HepG2 (cell line): ENCODE data around the gene SHISA7. TPM values are rescaled to one million over a fixed set of nuclear protein-coding genes. Genes with fewer than 3 reads are reported as not detected.

Experiments used
- CBFB ChIP-seq: sonication (generic); formaldehyde crosslinking; IDR thresholded peaks from 2 replicates; pipeline ENCODE4 v1.4.0; 2020; ENCODE audit warnings: missing genetic modification reagents
- CENPT ChIP-seq: sonication (generic); formaldehyde crosslinking; IDR thresholded peaks from 2 replicates; pipeline ENCODE4 v1.8.0; 2022; ENCODE audit warnings: low read depth, mild to moderate bottlenecking, moderate library complexity, missing genetic modification reagents
- HDAC1 ChIP-seq: sonication (generic); formaldehyde crosslinking; IDR thresholded peaks from 2 replicates; pipeline ENCODE4 v1.5.1; 2020; ENCODE audit warnings: mild to moderate bottlenecking, missing genetic modification reagents
- HNRNPK ChIP-seq: fragments of 200-400 bp; formaldehyde crosslinking; IDR thresholded peaks from 2 replicates; pipeline ENCODE4 v1.6.1; 2018; ENCODE audit warnings: low read length, low read depth, moderate library complexity, mild to moderate bottlenecking; ENCODE audit not compliant: poor library complexity, severe bottlenecking
- KAT8 ChIP-seq: IDR thresholded peaks from 2 replicates; pipeline ENCODE4 v1.6.1; 2016; ENCODE audit warnings: missing genetic modification reagents, missing compliant biosample characterization
- NFYB ChIP-seq: sonication (generic); formaldehyde crosslinking; IDR thresholded peaks from 2 replicates; pipeline ENCODE4 v1.4.0; 2020; ENCODE audit warnings: missing genetic modification reagents
- SOX5 ChIP-seq: IDR thresholded peaks from 2 replicates; pipeline ENCODE4 v1.6.1; 2016; ENCODE audit warnings: borderline replicate concordance
- SP1 ChIP-seq, 2 experiments: fragments of 450-650 bp in 1 of 2; sonication (generic) in 1 of 2; formaldehyde crosslinking in 1 of 2; IDR thresholded peaks; 2 replicates each; pipeline versions ENCODE4 v1.4.0 to v1.6.1; 2016 to 2020; ENCODE audit warnings: missing genetic modification reagents in 1 of 2
- SRY ChIP-seq: sonication (generic); formaldehyde crosslinking; IDR thresholded peaks from 2 replicates; pipeline ENCODE4 v1.8.0; 2022; ENCODE audit warnings: mild to moderate bottlenecking, missing genetic modification reagents
- YY1 ChIP-seq: IDR thresholded peaks from 2 replicates; pipeline ENCODE4 v1.6.1; 2011; ENCODE audit warnings: low read length, low read depth, moderate library complexity, mild to moderate bottlenecking; ENCODE audit not compliant: insufficient read depth, insufficient replicate concordance
- ZC3H13 ChIP-seq: sonication (generic); formaldehyde crosslinking; IDR thresholded peaks from 2 replicates; pipeline ENCODE4 v1.8.1; 2023; ENCODE audit warnings: mild to moderate bottlenecking, missing genetic modification reagents, moderate library complexity
- ZNF234 ChIP-seq: sonication (generic); formaldehyde crosslinking; conservative IDR thresholded peaks from 2 replicates; pipeline ENCODE4 v1.5.1; 2020; ENCODE audit warnings: mild to moderate bottlenecking, missing genetic modification reagents
- ZNF362 ChIP-seq: sonication (generic); formaldehyde crosslinking; IDR thresholded peaks from 2 replicates; pipeline ENCODE4 v1.4.0; 2020; ENCODE audit warnings: missing genetic modification reagents, mild to moderate bottlenecking, borderline replicate concordance
- ZNF503 ChIP-seq: sonication (generic); formaldehyde crosslinking; IDR thresholded peaks from 2 replicates; pipeline ENCODE4 v1.4.0; 2020; ENCODE audit warnings: missing genetic modification reagents
- ZNF609 ChIP-seq: sonication (generic); formaldehyde crosslinking; IDR thresholded peaks from 2 replicates; pipeline ENCODE4 v1.4.0; 2020; ENCODE audit warnings: mild to moderate bottlenecking, missing genetic modification reagents, borderline replicate concordance
- ZNF670 ChIP-seq: sonication (generic); formaldehyde crosslinking; IDR thresholded peaks from 2 replicates; pipeline ENCODE4 v1.8.0; 2022; ENCODE audit warnings: mild to moderate bottlenecking, missing genetic modification reagents, borderline replicate concordance
- ZNF891 ChIP-seq: sonication (generic); formaldehyde crosslinking; IDR thresholded peaks from 2 replicates; pipeline ENCODE4 v1.5.0; 2020; ENCODE audit warnings: mild to moderate bottlenecking, missing genetic modification reagents
- polyA plus RNA-seq, 8 experiments: library from polyadenylated mRNA; depleted of rRNA in 3 of 8; stranded (reverse) in 7 of 8; unstranded in 1 of 8; fragments of >200 nt; fragmentation: Illumina TruSeq in 4 of 8; extraction: Trizol in 4 of 8; gene quantifications; 2 replicates each; pipeline versions ENCODE4 v1.2.1 to v1.2.3, GENCODE V29; 2011 to 2016; ENCODE audit warnings: low read depth in 4 of 8, missing spikeins in 1 of 8, mixed read lengths in 1 of 8; ENCODE audit not compliant: insufficient read depth in 1 of 8
- total RNA-seq, 5 experiments: library from RNA; depleted of rRNA; stranded (reverse); fragments of >200 nt; fragmentation: Illumina TruSeq; extraction: Trizol; gene quantifications; 2 replicates each; pipeline ENCODE4 v1.2.3, GENCODE V29; 2016; ENCODE audit warnings: low read depth in 1 of 5
- TF ChIP-seq, protein P1 (sequence below): sonication (generic); formaldehyde crosslinking; IDR thresholded peaks from 2 replicates; pipeline ENCODE4 v1.4.0; 2020; ENCODE audit warnings: missing genetic modification reagents
- TF ChIP-seq, protein P2 (sequence below): sonication (generic); formaldehyde crosslinking; IDR thresholded peaks from 2 replicates; pipeline ENCODE4 v1.5.0; 2020; ENCODE audit warnings: missing genetic modification reagents

SHISA7 gene
- total and polyA plus RNA-seq, 2 of the 13 experiments (the other 11 are each of a cell fraction or from before 2014, with no cell fraction given): not detected

- TF ChIP-seq ZNF891 (CRISPR knock-in tag) (0 out of 2 replicates have a peak, but pooled peaks have one; percentile 41), ZNF234 (CRISPR knock-in tag) (peak; percentile 43; the same call in 1 of the 2 replicates), SOX5 (0 out of 2 replicates have a peak, but pooled peaks have one; percentile 35), NFYB (CRISPR knock-in tag) (peak; percentile 78), CENPT (CRISPR knock-in tag) (0 out of 2 replicates have a peak, but pooled peaks have one; percentile 4), ZNF362 (CRISPR knock-in tag) (0 out of 2 replicates have a peak, but pooled peaks have one; percentile 28), ZC3H13 (0 out of 2 replicates have a peak, but pooled peaks have one; percentile 52), HDAC1 (0 out of 2 replicates have a peak, but pooled peaks have one; percentile 28), SP1 (IDR thresholded peaks at IDR 0.05) (no peak), SP1 (CRISPR knock-in tag; IDR thresholded peaks at IDR 0.05) (peak; percentile 84), HNRNPK (peak; percentile 79), ZNF609 (no peak), KAT8 (CRISPR knock-in tag) (peak; percentile 62), ZNF670 (CRISPR knock-in tag) (no peak), YY1 (peak; percentile 6), CBFB (CRISPR knock-in tag) (peak; percentile 69; the same call in 1 of the 2 replicates), ZNF503 (no peak), SRY (CRISPR knock-in tag) (peak; percentile 37; the same call in 1 of the 2 replicates)
- TF ChIP-seq, protein P1, sequence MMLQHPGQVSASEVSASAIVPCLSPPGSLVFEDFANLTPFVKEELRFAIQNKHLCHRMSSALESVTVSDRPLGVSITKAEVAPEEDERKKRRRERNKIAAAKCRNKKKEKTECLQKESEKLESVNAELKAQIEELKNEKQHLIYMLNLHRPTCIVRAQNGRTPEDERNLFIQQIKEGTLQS (CRISPR knock-in tag): peak; percentile 29; the same call in 1 of the 2 replicates
- TF ChIP-seq, protein P2, sequence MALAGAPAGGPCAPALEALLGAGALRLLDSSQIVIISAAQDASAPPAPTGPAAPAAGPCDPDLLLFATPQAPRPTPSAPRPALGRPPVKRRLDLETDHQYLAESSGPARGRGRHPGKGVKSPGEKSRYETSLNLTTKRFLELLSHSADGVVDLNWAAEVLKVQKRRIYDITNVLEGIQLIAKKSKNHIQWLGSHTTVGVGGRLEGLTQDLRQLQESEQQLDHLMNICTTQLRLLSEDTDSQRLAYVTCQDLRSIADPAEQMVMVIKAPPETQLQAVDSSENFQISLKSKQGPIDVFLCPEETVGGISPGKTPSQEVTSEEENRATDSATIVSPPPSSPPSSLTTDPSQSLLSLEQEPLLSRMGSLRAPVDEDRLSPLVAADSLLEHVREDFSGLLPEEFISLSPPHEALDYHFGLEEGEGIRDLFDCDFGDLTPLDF: peak; percentile 90
Measured at GRCh38 chr19:55407800-55408532, 35.1 kb downstream of the SHISA7 start (continued).
